ENCODE measurements around the gene TULP3.

GRCh38 chr12:2854669-2855453, 35.8 kb upstream of the TULP3 start:
- no peak for TF ChIP-seq GATA2 (IDR thresholded peaks at IDR 0.05; ENCODE audit: low read depth, low read length)
- TF ChIP-seq GATA3 (IDR thresholded peaks at IDR 0.05; ENCODE audit: low read depth, low read length), result no peak
